ENCODE measurements around the gene CASP2. TPM values are rescaled to one million over a fixed set of nuclear protein-coding genes. Genes with fewer than 3 reads are reported as not detected.

Gene CASP2
- total RNA-seq, 1 donor from 2014 or later: 6.8 TPM

- Histone ChIP-seq H3K4me3 (ENCODE audit: low read depth, low read length) (no peak overlapping the region), H3K36me3 (ENCODE audit: control insufficient read depth, insufficient read depth, low read length) (peaks cover 6% of the 10 kb centered on the region), H3K27me3 (ENCODE audit: control insufficient read depth, insufficient read depth, low read length) (no peaks in the 10 kb centered on the region)
- FAIRE-seq (no peak), DNase-seq (ENCODE audit: low read depth) (no peak)
- TF ChIP-seq CTCF (IDR thresholded peaks at IDR 0.05; ENCODE audit: insufficient read depth, low read length, severe bottlenecking): no peak
Measured at GRCh38 chr7:143290293-143290692, 2.1 kb downstream of the CASP2 start.

GRCh38 chr7:143292876-143293275, 4.7 kb downstream of the CASP2 start:
- TF ChIP-seq CTCF (IDR thresholded peaks at IDR 0.05; ENCODE audit: insufficient read depth, low read length, severe bottlenecking): no peak
- DNase-seq (ENCODE audit: low read depth): no peak
- H3K4me3 ChIP-seq (ENCODE audit: low read depth, low read length): no peak overlapping the region
- FAIRE-seq: no peak
- peaks cover 6% of the 10 kb centered on the region for H3K36me3 ChIP-seq (ENCODE audit: control insufficient read depth, insufficient read depth, low read length)
- H3K27me3 ChIP-seq (ENCODE audit: control insufficient read depth, insufficient read depth, low read length): no peaks in the 10 kb centered on the region

- no peak for FAIRE-seq
- no peaks in the 10 kb centered on the region for H3K27me3 ChIP-seq (ENCODE audit: control insufficient read depth, insufficient read depth, low read length)
- no peak overlapping the region for H3K4me3 ChIP-seq (ENCODE audit: low read depth, low read length)
- no peak for TF ChIP-seq CTCF (IDR thresholded peaks at IDR 0.05; ENCODE audit: insufficient read depth, low read length, severe bottlenecking)
- no peak for DNase-seq (ENCODE audit: low read depth)
- H3K36me3 ChIP-seq (ENCODE audit: control insufficient read depth, insufficient read depth, low read length): peaks cover 13% of the 10 kb centered on the region
Measured at GRCh38 chr7:143295870-143296269, 7.7 kb downstream of the CASP2 start.

GRCh38 chr7:143296686-143297085, 8.5 kb downstream of the CASP2 start:
- DNase-seq (ENCODE audit: low read depth) (no peak), FAIRE-seq (no peak)
- Histone ChIP-seq H3K27me3 (ENCODE audit: control insufficient read depth, insufficient read depth, low read length) (no peaks in the 10 kb centered on the region), H3K4me3 (ENCODE audit: low read depth, low read length) (no peak overlapping the region), H3K36me3 (ENCODE audit: control insufficient read depth, insufficient read depth, low read length) (peaks cover 13% of the 10 kb centered on the region)
- no peak for TF ChIP-seq CTCF (IDR thresholded peaks at IDR 0.05; ENCODE audit: insufficient read depth, low read length, severe bottlenecking)

DNA sequence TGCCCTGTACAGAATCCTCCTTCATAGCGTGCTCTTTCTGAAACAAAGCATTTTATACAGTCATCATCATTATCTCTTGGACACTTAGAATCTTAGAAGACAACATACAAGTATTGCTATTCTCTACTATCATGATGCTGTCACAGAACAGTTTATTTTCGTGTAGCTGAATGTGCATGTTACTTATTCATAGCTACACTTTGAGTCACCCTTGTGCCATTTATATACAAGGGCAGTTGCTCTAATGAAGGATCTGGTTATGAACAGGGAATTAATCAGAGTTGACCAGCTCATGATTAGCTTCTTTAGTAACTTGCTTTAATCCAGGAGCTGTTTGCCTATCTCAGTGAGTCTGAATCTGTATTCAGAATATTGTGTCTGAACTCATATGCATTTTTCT, 11.2 kb downstream of the CASP2 start:
- Histone ChIP-seq H3K4me3 (ENCODE audit: low read depth, low read length) (no peak overlapping the region), H3K27me3 (ENCODE audit: control insufficient read depth, insufficient read depth, low read length) (no peaks in the 10 kb centered on the region), H3K36me3 (ENCODE audit: control insufficient read depth, insufficient read depth, low read length) (peaks cover 13% of the 10 kb centered on the region)
- DNase-seq (ENCODE audit: low read depth): peak; percentile 71
- no peak for FAIRE-seq
- TF ChIP-seq CTCF (IDR thresholded peaks at IDR 0.05; ENCODE audit: insufficient read depth, low read length, severe bottlenecking): no peak

DNA sequence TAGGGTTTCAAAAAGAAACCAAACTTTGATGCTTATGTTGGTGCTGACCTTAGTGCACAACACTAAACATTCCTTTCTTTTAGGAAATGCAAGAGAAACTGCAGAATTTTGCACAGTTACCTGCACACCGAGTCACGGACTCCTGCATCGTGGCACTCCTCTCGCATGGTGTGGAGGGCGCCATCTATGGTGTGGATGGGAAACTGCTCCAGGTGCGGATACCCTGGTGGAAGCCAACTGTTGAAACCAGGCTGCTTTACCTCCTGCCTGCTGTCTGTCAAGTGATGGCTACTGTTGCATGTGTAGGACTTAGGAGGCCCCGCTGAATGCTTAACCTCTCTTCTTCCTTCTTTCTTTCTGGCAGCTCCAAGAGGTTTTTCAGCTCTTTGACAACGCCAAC, 11.7 kb downstream of the CASP2 start:
- FAIRE-seq (no peak), DNase-seq (ENCODE audit: low read depth) (no peak)
- peak; percentile 78 for TF ChIP-seq CTCF (IDR thresholded peaks at IDR 0.05; ENCODE audit: insufficient read depth, low read length, severe bottlenecking)
- no peak overlapping the region for H3K4me3 ChIP-seq (ENCODE audit: low read depth, low read length)
- H3K36me3 ChIP-seq (ENCODE audit: control insufficient read depth, insufficient read depth, low read length): peaks cover 16% of the 10 kb centered on the region
- no peaks in the 10 kb centered on the region for H3K27me3 ChIP-seq (ENCODE audit: control insufficient read depth, insufficient read depth, low read length)

Measured in bronchial epithelial cell (primary cell).